NCI-H187 (cell line): ENCODE results near the gene ARPP21.
"Not testable (repeated sequence)": the region's sequence is repeated elsewhere in the genome, so short reads cannot be mapped to it uniquely, and the experiment has no call there.

Experiments
- DNase-seq, 2 experiments: peaks; one replicate each; lab custom pipeline; 2025; lab: John Stamatoyannopoulos, UW

The ARPP21 gene

GRCh38 chr3:35639254-35640186 is at the start of gene ARPP21:
ARPP21 (plus strand) TSS chr3:35639525; CDS start chr3:35681752, 42,227 bp downstream.
- DNase-seq, result no peak

GRCh38 chr3:35592589-35593295 is 46.6 kb upstream of the ARPP21 start:
- DNase-seq, result no peak

- DNase-seq, result no peak
These were observed 44.6 kb upstream of the ARPP21 start for GRCh38 chr3:35594739-35595138.

- DNase-seq, result no peak
These were observed 42.9 kb upstream of the ARPP21 start for GRCh38 chr3:35596335-35596995.

GRCh38 chr3:35597490-35597889 is 41.8 kb upstream of the ARPP21 start:
- no peak for DNase-seq

- DNase-seq, result no peak
These were observed 40.5 kb upstream of the ARPP21 start for GRCh38 chr3:35598804-35599203.

GRCh38 chr3:35601959-35602358 is 37.4 kb upstream of the ARPP21 start:
- DNase-seq, result no peak

- DNase-seq, result no peak
These were observed 36.9 kb upstream of the ARPP21 start for GRCh38 chr3:35602395-35602936.

- no peak for DNase-seq
These were observed 23.0 kb upstream of the ARPP21 start for GRCh38 chr3:35616346-35616745.

- DNase-seq, result no peak
These were observed 22.0 kb upstream of the ARPP21 start for GRCh38 chr3:35617370-35617769.

- DNase-seq, result not testable (repeated sequence)
These were observed 19.1 kb upstream of the ARPP21 start for GRCh38 chr3:35620238-35620637.

GRCh38 chr3:35624698-35625097 is 14.6 kb upstream of the ARPP21 start:
- no peak for DNase-seq

- no peak for DNase-seq
These were observed 5.8 kb upstream of the ARPP21 start for GRCh38 chr3:35633332-35634124.

- DNase-seq, result no peak
These were observed 3.9 kb upstream of the ARPP21 start for GRCh38 chr3:35635407-35635806.

GRCh38 chr3:35635926-35636683 is 3.2 kb upstream of the ARPP21 start:
- DNase-seq, result no peak

GRCh38 chr3:35638251-35638979 is 910 bp upstream of the ARPP21 start:
- DNase-seq, result no peak

GRCh38 chr3:35638980-35639253 is 408 bp upstream of the ARPP21 start:
- no peak for DNase-seq

GRCh38 chr3:35640190-35641165 is 1.2 kb downstream of the ARPP21 start:
- no peak for DNase-seq

GRCh38 chr3:35641331-35641730 is 2.0 kb downstream of the ARPP21 start:
- DNase-seq, result no peak
